Activated CD4-positive, alpha-beta memory T cell treated with anti-CD3 and anti-CD28 coated beads for 36 hours (primary cell): ENCODE data around the gene C1orf198. TPM values are rescaled to one million over a fixed set of nuclear protein-coding genes. Genes with fewer than 3 reads are reported as not detected.

ENCODE experiments used
- CTCF ChIA-PET: fragments of 350-600 bp; sonication (Branson Sonifier 250); formaldehyde crosslinking; loops from one replicate; lab custom pipeline; 2021; ENCODE audit warnings: antibody characterized with exemption, inconsistent platforms; lab: Charles Lee
- POLR2A ChIA-PET: fragments of 350-600 bp; sonication (Branson Sonifier 250); formaldehyde crosslinking; loops from one replicate; lab custom pipeline; 2021; ENCODE audit warnings: antibody characterized with exemption; lab: Charles Lee
- DNase-seq: peaks from one replicate; pipeline ENCODE4 v3.0.0-alpha.2; 2020
- H3K27ac Mint-ChIP-seq: one replicate; pipeline ENCODE4 v1.8.0; 2021; ENCODE audit warnings: mixed read lengths
- H3K27me3 Mint-ChIP-seq: one replicate; pipeline ENCODE4 v1.8.0; 2021; ENCODE audit warnings: mixed read lengths
- H3K36me3 Mint-ChIP-seq: one replicate; pipeline ENCODE4 v1.8.0; 2021; ENCODE audit warnings: mixed read lengths
- H3K4me1 Mint-ChIP-seq: one replicate; pipeline ENCODE4 v1.8.0; 2021; ENCODE audit warnings: low read depth, mixed read lengths
- H3K4me3 Mint-ChIP-seq: one replicate; pipeline ENCODE4 v1.8.0; 2021; ENCODE audit warnings: mild to moderate bottlenecking, mixed read lengths
- H3K9me3 Mint-ChIP-seq: one replicate; pipeline ENCODE4 v1.8.0; 2021; ENCODE audit warnings: mixed read lengths
- intact Hi-C: fragments of 100-400 bp; cut with micrococcal nuclease; formaldehyde crosslinking; loops from one replicate; pipeline ENCODE4 v1.15.1; 2023
- total RNA-seq, 2 experiments: library from RNA; stranded (reverse); gene quantifications; one replicate each; pipeline ENCODE4 v1.2.3, GENCODE V29; 2021

The C1orf198 gene
- total RNA-seq, 2 experiments from 2014 or later = 6.4 to 7.2 TPM

- Mint-ChIP-seq H3K9me3 (no peaks in the 10 kb centered on the region), H3K27ac (no peak overlapping the region), H3K27me3 (peaks cover 2% of the 10 kb centered on the region), H3K4me1 (no peaks in the 10 kb centered on the region), H3K4me3 (no peak overlapping the region), H3K36me3 (peaks cover 15% of the 10 kb centered on the region)
- ChIA-PET POLR2A (no interaction called here), CTCF (no interaction called here)
- intact Hi-C loops = no loop called here
- no peak for DNase-seq
These were observed 29.1 kb downstream of the C1orf198 start for GRCh38 chr1:230839173-230839572.

- Mint-ChIP-seq H3K27ac (no peak overlapping the region), H3K4me3 (no peak overlapping the region), H3K9me3 (peaks cover under 1% of the 10 kb centered on the region), H3K4me1 (no peaks in the 10 kb centered on the region), H3K36me3 (peaks cover 13% of the 10 kb centered on the region), H3K27me3 (peaks cover 8% of the 10 kb centered on the region)
- no peak for DNase-seq
- POLR2A ChIA-PET = no interaction called here
- CTCF ChIA-PET = no interaction called here
- intact Hi-C loops = no loop called here
These were observed 31.5 kb downstream of the C1orf198 start for GRCh38 chr1:230836793-230837192.

GRCh38 chr1:230836347-230836746 is 32.0 kb downstream of the C1orf198 start:
- Mint-ChIP-seq H3K27me3 (peaks cover 8% of the 10 kb centered on the region), H3K36me3 (peaks cover 13% of the 10 kb centered on the region), H3K27ac (no peak overlapping the region), H3K4me1 (no peaks in the 10 kb centered on the region), H3K4me3 (no peak overlapping the region), H3K9me3 (peaks cover 2% of the 10 kb centered on the region)
- no peak for DNase-seq
- intact Hi-C loops = no loop called here
- CTCF ChIA-PET = no interaction called here
- POLR2A ChIA-PET = no interaction called here

- ChIA-PET CTCF (no interaction called here), POLR2A (interaction anchor here (0.7 kb wide), 1 partner anchor 235 kb away, joined by 3 read pairs; no protein-coding TSS in a partner anchor)
- Mint-ChIP-seq H3K27ac (no peak overlapping the region), H3K4me1 (no peaks in the 10 kb centered on the region), H3K4me3 (no peak overlapping the region), H3K9me3 (peaks cover 8% of the 10 kb centered on the region), H3K36me3 (peaks cover 12% of the 10 kb centered on the region), H3K27me3 (peaks cover 8% of the 10 kb centered on the region)
- no peak for DNase-seq
- intact Hi-C loops = no loop called here
These were observed 34.0 kb downstream of the C1orf198 start for GRCh38 chr1:230834292-230834691.

GRCh38 chr1:230833511-230833910 is 34.8 kb downstream of the C1orf198 start:
- Mint-ChIP-seq H3K4me1 (no peaks in the 10 kb centered on the region), H3K9me3 (peaks cover 8% of the 10 kb centered on the region), H3K27me3 (peaks cover 8% of the 10 kb centered on the region), H3K4me3 (no peak overlapping the region), H3K36me3 (peaks cover 4% of the 10 kb centered on the region), H3K27ac (no peak overlapping the region)
- POLR2A ChIA-PET = no interaction called here
- intact Hi-C loops = no loop called here
- no peak for DNase-seq
- CTCF ChIA-PET = no interaction called here

GRCh38 chr1:230832476-230832875 is 35.8 kb downstream of the C1orf198 start:
- no peak for DNase-seq
- no peaks in the 10 kb centered on the region for H3K36me3 Mint-ChIP-seq
- peaks cover 8% of the 10 kb centered on the region for H3K9me3 Mint-ChIP-seq
- H3K27me3 Mint-ChIP-seq = peaks cover 8% of the 10 kb centered on the region
- H3K27ac Mint-ChIP-seq = no peak overlapping the region
- intact Hi-C loops = no loop called here
- POLR2A ChIA-PET = no interaction called here
- H3K4me3 Mint-ChIP-seq = no peak overlapping the region
- CTCF ChIA-PET = no interaction called here
- H3K4me1 Mint-ChIP-seq = no peaks in the 10 kb centered on the region

GRCh38 chr1:230831771-230832170 is 36.5 kb downstream of the C1orf198 start:
- peaks cover 8% of the 10 kb centered on the region for H3K9me3 Mint-ChIP-seq
- H3K4me1 Mint-ChIP-seq = no peaks in the 10 kb centered on the region
- CTCF ChIA-PET = no interaction called here
- DNase-seq = no peak
- H3K4me3 Mint-ChIP-seq = no peak overlapping the region
- peaks cover 8% of the 10 kb centered on the region for H3K27me3 Mint-ChIP-seq
- no peaks in the 10 kb centered on the region for H3K36me3 Mint-ChIP-seq
- H3K27ac Mint-ChIP-seq = no peak overlapping the region
- intact Hi-C loops = no loop called here
- POLR2A ChIA-PET = no interaction called here

- peaks cover 6% of the 10 kb centered on the region for H3K27me3 Mint-ChIP-seq
- peaks cover 8% of the 10 kb centered on the region for H3K9me3 Mint-ChIP-seq
- H3K4me1 Mint-ChIP-seq = no peaks in the 10 kb centered on the region
- POLR2A ChIA-PET = no interaction called here
- intact Hi-C loops = no loop called here
- no peak for DNase-seq
- CTCF ChIA-PET = no interaction called here
- H3K27ac Mint-ChIP-seq = no peak overlapping the region
- no peaks in the 10 kb centered on the region for H3K36me3 Mint-ChIP-seq
- no peak overlapping the region for H3K4me3 Mint-ChIP-seq
These were observed 39.9 kb downstream of the C1orf198 start for GRCh38 chr1:230828421-230828820.

GRCh38 chr1:230827801-230828200 is 40.5 kb downstream of the C1orf198 start:
- Mint-ChIP-seq H3K4me1 (no peaks in the 10 kb centered on the region), H3K27me3 (peaks cover 3% of the 10 kb centered on the region), H3K4me3 (no peak overlapping the region), H3K9me3 (peaks cover 8% of the 10 kb centered on the region), H3K27ac (no peak overlapping the region), H3K36me3 (no peaks in the 10 kb centered on the region)
- POLR2A ChIA-PET = no interaction called here
- no peak for DNase-seq
- CTCF ChIA-PET = no interaction called here
- intact Hi-C loops = no loop called here

GRCh38 chr1:230827081-230827681 is 41.1 kb downstream of the C1orf198 start:
- H3K27ac Mint-ChIP-seq = no peak overlapping the region
- intact Hi-C loops = no loop called here
- DNase-seq = no peak
- H3K4me3 Mint-ChIP-seq = no peak overlapping the region
- POLR2A ChIA-PET = no interaction called here
- peaks cover 8% of the 10 kb centered on the region for H3K9me3 Mint-ChIP-seq
- H3K27me3 Mint-ChIP-seq = peaks cover 2% of the 10 kb centered on the region
- no peaks in the 10 kb centered on the region for H3K36me3 Mint-ChIP-seq
- no peaks in the 10 kb centered on the region for H3K4me1 Mint-ChIP-seq
- CTCF ChIA-PET = no interaction called here

- H3K4me1 Mint-ChIP-seq = no peaks in the 10 kb centered on the region
- no peak overlapping the region for H3K4me3 Mint-ChIP-seq
- no peak for DNase-seq
- H3K9me3 Mint-ChIP-seq = peaks cover 6% of the 10 kb centered on the region
- ChIA-PET POLR2A (no interaction called here), CTCF (no interaction called here)
- H3K27ac Mint-ChIP-seq = no peak overlapping the region
- no peaks in the 10 kb centered on the region for H3K27me3 Mint-ChIP-seq
- H3K36me3 Mint-ChIP-seq = no peaks in the 10 kb centered on the region
- intact Hi-C loops = no loop called here
These were observed 42.0 kb downstream of the C1orf198 start for GRCh38 chr1:230826166-230826875.

GRCh38 chr1:230825761-230826160 is 42.6 kb downstream of the C1orf198 start:
- Mint-ChIP-seq H3K27me3 (no peaks in the 10 kb centered on the region), H3K4me3 (no peak overlapping the region), H3K4me1 (no peaks in the 10 kb centered on the region), H3K36me3 (no peaks in the 10 kb centered on the region), H3K27ac (no peak overlapping the region), H3K9me3 (peaks cover 3% of the 10 kb centered on the region)
- no peak for DNase-seq
- intact Hi-C loops = no loop called here
- ChIA-PET CTCF (no interaction called here), POLR2A (no interaction called here)
